Upper lobe of left lung (tissue), 4 donors: ENCODE measurements around the gene LRRC37A3.
"Not testable (repeated sequence)": the region's sequence is repeated elsewhere in the genome, so short reads cannot be mapped to it uniquely, and the experiment has no call there.

Experiments used
- EP300 ChIP-seq, 4 donors: sonication (generic); formaldehyde crosslinking; IDR thresholded peaks; one replicate each; pipeline ENCODE4 v1.5.1; 2017; ENCODE audit warnings: antibody characterized with exemption in 4 of 4, control low read depth in 2 of 4
- POLR2A ChIP-seq, 4 donors: fragments of 450-650 bp; IDR thresholded peaks; one replicate each; pipeline ENCODE4 v1.5.1; 2016 to 2017; ENCODE audit warnings: antibody characterized with exemption in 4 of 4, mild to moderate bottlenecking in 2 of 4
- POLR2AphosphoS5 ChIP-seq, 2 donors: sonication (generic); formaldehyde crosslinking; IDR thresholded peaks; one replicate each; pipeline ENCODE4 v1.5.1; 2017; ENCODE audit warnings: antibody characterized with exemption in 2 of 2
- TF ChIP-seq, protein P1 (sequence below), 6 experiments: fragments of 450-650 bp in 4 of 6; fragments of 200-600 bp in 2 of 6; sonication (generic) in 2 of 6; IDR thresholded peaks; one replicate each; pipeline ENCODE4 v1.5.1; 2016 to 2019; ENCODE audit warnings: antibody characterized with exemption in 6 of 6

DNA sequence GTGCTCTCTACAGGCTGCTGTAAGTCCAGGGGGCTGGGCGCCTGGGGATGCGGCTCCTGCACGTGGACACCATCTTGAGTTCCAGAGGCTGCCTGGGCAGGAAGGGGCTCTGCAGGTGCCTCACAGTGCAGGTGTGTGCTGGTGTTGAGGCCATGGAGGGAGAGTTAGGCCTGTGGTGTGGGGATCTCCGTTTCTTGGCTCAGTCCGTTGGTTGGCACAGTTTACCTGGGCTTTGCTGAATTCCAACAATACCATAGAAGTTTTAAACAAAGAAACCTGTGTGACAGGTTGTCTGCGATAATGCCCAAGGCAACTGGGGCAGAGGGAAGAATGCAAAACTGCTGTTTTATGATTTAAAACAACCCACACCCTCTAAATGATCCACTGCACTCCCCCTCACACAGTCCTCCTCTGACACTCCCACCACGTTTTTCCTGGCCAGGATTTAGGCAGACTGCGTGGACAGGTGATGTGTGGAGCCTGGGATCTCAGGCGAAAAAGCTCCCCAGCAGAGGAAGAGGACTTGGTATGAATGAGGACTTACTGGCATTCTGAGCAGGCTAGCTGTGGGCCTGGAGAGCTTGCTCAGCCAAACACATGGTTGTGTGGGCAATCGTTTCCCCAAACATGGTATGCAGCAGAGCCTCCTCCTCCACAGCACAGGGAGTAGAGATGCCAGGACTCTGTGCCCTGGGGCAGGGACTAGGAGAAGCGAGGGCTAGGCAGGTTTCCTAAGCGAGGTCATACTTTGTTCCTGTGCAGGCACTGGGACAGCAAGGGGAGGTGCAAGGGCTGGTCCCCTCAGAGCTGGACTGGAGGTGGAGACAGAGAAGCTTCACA, 104.1 kb downstream of the LRRC37A3 start:
- TF ChIP-seq, protein P1, sequence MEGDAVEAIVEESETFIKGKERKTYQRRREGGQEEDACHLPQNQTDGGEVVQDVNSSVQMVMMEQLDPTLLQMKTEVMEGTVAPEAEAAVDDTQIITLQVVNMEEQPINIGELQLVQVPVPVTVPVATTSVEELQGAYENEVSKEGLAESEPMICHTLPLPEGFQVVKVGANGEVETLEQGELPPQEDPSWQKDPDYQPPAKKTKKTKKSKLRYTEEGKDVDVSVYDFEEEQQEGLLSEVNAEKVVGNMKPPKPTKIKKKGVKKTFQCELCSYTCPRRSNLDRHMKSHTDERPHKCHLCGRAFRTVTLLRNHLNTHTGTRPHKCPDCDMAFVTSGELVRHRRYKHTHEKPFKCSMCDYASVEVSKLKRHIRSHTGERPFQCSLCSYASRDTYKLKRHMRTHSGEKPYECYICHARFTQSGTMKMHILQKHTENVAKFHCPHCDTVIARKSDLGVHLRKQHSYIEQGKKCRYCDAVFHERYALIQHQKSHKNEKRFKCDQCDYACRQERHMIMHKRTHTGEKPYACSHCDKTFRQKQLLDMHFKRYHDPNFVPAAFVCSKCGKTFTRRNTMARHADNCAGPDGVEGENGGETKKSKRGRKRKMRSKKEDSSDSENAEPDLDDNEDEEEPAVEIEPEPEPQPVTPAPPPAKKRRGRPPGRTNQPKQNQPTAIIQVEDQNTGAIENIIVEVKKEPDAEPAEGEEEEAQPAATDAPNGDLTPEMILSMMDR (IDR thresholded peaks at IDR 0.05), result not testable (repeated sequence)
- TF ChIP-seq POLR2A, POLR2AphosphoS5, EP300 (IDR thresholded peaks at IDR 0.05): not testable (repeated sequence)
